Erythroblast (primary cell): ENCODE measurements around the gene EFHB.

Experiments used
- GATA1 ChIP-seq: IDR thresholded peaks from 2 replicates; pipeline ENCODE4 v1.6.1; 2011; ENCODE audit warnings: low read depth, mild to moderate bottlenecking, control low read depth, low read length, moderate library complexity
- POLR2A ChIP-seq: IDR thresholded peaks from 2 replicates; pipeline ENCODE4 v1.6.1; 2011; ENCODE audit warnings: mild to moderate bottlenecking, low read length

DNA sequence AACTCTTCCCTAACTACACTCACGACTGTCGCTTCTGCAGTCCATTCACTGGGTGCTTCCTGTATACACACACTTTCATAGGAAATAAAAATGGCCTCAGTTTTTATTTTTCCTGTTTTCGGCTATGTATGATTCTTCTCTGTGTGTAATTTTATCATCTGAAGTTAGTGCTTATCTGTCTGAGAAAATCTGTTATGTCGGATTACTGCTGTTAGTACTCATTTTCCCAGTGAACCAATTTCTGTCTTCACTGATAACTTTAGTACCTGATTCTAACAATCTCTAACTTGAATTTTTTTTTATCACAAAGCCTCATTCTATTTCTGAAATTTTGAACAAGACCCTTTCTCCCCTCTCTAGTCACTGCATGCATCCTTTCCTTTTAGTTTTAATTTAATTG is 33.8 kb upstream of the EFHB start:
- no peak for TF ChIP-seq POLR2A
- TF ChIP-seq GATA1: no peak
